B cell (primary cell): ENCODE data around the gene STUM. TPM values are rescaled to one million over a fixed set of nuclear protein-coding genes. Genes with fewer than 3 reads are reported as not detected.

Source experiments
- ATAC-seq: fragments of 200-7000 bp; cut with Tn5 transposase; one replicate; pipeline ENCODE4 v1.10.0; 2021; ENCODE audit warnings: low read depth, mild to moderate bottlenecking, moderate number of reproducible peaks, moderate library complexity
- CTCF ChIA-PET: fragments of 350-600 bp; sonication (Branson Sonifier 250); formaldehyde crosslinking; loops from one replicate; lab custom pipeline; 2021; ENCODE audit warnings: antibody characterized with exemption, inconsistent platforms; lab: Charles Lee
- POLR2A ChIA-PET: fragments of 350-600 bp; sonication (Branson Sonifier 250); formaldehyde crosslinking; loops from one replicate; lab custom pipeline; 2021; ENCODE audit warnings: antibody characterized with exemption; lab: Charles Lee
- DNase-seq: peaks from one replicate; pipeline ENCODE4 v3.0.0; 2013
- H2AFZ ChIP-seq: 2 replicates; pipeline ENCODE4 v1.6.1; 2012; ENCODE audit warnings: mild to moderate bottlenecking, low read depth, low read length; ENCODE audit not compliant: insufficient read depth, poor library complexity, severe bottlenecking
- H3K27ac ChIP-seq, 2 donors: 1 replicate in 1 of 2; 2 replicates in 1 of 2; pipeline ENCODE4 v1.5.1; 2012 to 2013; ENCODE audit warnings: low read length in 2 of 2, mild to moderate bottlenecking in 2 of 2, moderate library complexity in 1 of 2
- H3K27me3 ChIP-seq, 4 experiments: fragments of 200-600 bp in 1 of 4; sonication (generic) in 1 of 4; replicated peaks in 1 of 4; 1 replicate in 2 of 4; 2 replicates in 2 of 4; pipeline versions ENCODE4 v1.6.1 to v1.7.0; 2013 to 2016; ENCODE audit warnings: low read length in 3 of 4, mild to moderate bottlenecking in 2 of 4, mixed read lengths in 1 of 4, moderate library complexity in 1 of 4; ENCODE audit not compliant: insufficient read depth in 4 of 4, control insufficient read depth in 3 of 4; ENCODE audit errors: control extremely low read depth in 1 of 4
- H3K36me3 ChIP-seq, 2 experiments: replicated peaks in 1 of 2; 1 replicate in 1 of 2; 2 replicates in 1 of 2; pipeline versions ENCODE4 v1.6.1 to v1.7.1; 2013; ENCODE audit warnings: low read length in 1 of 2; ENCODE audit not compliant: insufficient read depth in 2 of 2, control insufficient read depth in 1 of 2; ENCODE audit errors: control extremely low read depth in 1 of 2, extremely low read depth in 1 of 2
- H3K4me1 ChIP-seq, 2 donors: fragments of 200-600 bp in 1 of 2; sonication (generic) in 1 of 2; 1 replicate in 1 of 2; 2 replicates in 1 of 2; pipeline versions ENCODE4 v1.5.1 to v1.6.1; 2013 to 2017; ENCODE audit warnings: low read length in 2 of 2; ENCODE audit not compliant: control insufficient read depth in 2 of 2, insufficient read depth in 2 of 2
- H3K4me2 ChIP-seq: replicated peaks from 2 replicates; pipeline ENCODE3; 2012; ENCODE audit warnings: mild to moderate bottlenecking, low read depth, low read length; ENCODE audit not compliant: poor library complexity, severe bottlenecking
- H3K4me3 ChIP-seq, 5 experiments: fragments of 200-600 bp in 1 of 5; sonication (generic) in 1 of 5; 1 replicate in 3 of 5; 2 replicates in 2 of 5; pipeline versions ENCODE4 v1.5.1 to v1.7.0; 2011 to 2016; ENCODE audit warnings: low read length in 4 of 5, mild to moderate bottlenecking in 4 of 5, low read depth in 2 of 5, control low read depth in 1 of 5, moderate library complexity in 1 of 5; ENCODE audit not compliant: insufficient read depth in 1 of 5; ENCODE audit errors: control extremely low read depth in 1 of 5, extremely low read depth in 1 of 5
- H3K79me2 ChIP-seq: fragments of 200-600 bp; sonication (generic); one replicate; pipeline ENCODE4 v1.6.0; 2016; ENCODE audit warnings: low read length; ENCODE audit not compliant: control insufficient read depth, insufficient read depth
- H3K9ac ChIP-seq: fragments of 200-600 bp; sonication (generic); 2 replicates; pipeline ENCODE4 v1.6.1; 2017; ENCODE audit warnings: mild to moderate bottlenecking, low read length, moderate library complexity
- H3K9me3 ChIP-seq, 3 donors: one replicate each; pipeline versions ENCODE4 v1.6.1 to v1.7.1; 2013; ENCODE audit warnings: low read length in 2 of 3; ENCODE audit not compliant: control insufficient read depth in 2 of 3, insufficient read depth in 1 of 3; ENCODE audit errors: control extremely low read depth in 1 of 3
- H4K20me1 ChIP-seq: 2 replicates; pipeline ENCODE4 v1.6.0; 2012; ENCODE audit warnings: mild to moderate bottlenecking, low read length; ENCODE audit not compliant: insufficient read depth, control insufficient read depth, poor library complexity, severe bottlenecking
- H3K27ac Mint-ChIP-seq: one replicate; pipeline ENCODE4 v1.8.0; 2021; ENCODE audit warnings: mixed read lengths
- H3K27me3 Mint-ChIP-seq: one replicate; pipeline ENCODE4 v1.8.0; 2021; ENCODE audit warnings: mixed read lengths
- H3K4me1 Mint-ChIP-seq: one replicate; pipeline ENCODE4 v1.8.0; 2021; ENCODE audit warnings: mixed read lengths
- H3K4me3 Mint-ChIP-seq: one replicate; pipeline ENCODE4 v1.8.0; 2021; ENCODE audit warnings: mixed read lengths
- H3K9me3 Mint-ChIP-seq: one replicate; pipeline ENCODE4 v1.8.0; 2022; ENCODE audit warnings: mixed read lengths; ENCODE audit not compliant: insufficient read depth
- EZH2 ChIP-seq: IDR thresholded peaks from 2 replicates; pipeline ENCODE4 v1.6.1; 2012; ENCODE audit warnings: borderline replicate concordance, low read depth, mild to moderate bottlenecking, moderate library complexity, low read length; ENCODE audit not compliant: insufficient read depth, poor library complexity, severe bottlenecking
- WGBS: methylation state at CpG from one replicate; pipeline ENCODE4 v1.1.5; 2013; ENCODE audit warnings: missing lambda C conversion rate; ENCODE audit not compliant: insufficient coverage; 5-methylcytosine and 5-hydroxymethylcytosine counted together
- intact Hi-C: fragments of 100-400 bp; cut with micrococcal nuclease; formaldehyde crosslinking; loops from one replicate; pipeline ENCODE4 v1.10.0; 2022
- polyA plus RNA-seq: library from polyadenylated mRNA; depleted of rRNA; stranded (reverse); fragments of >200 nt; gene quantifications from 2 replicates; pipeline ENCODE4 v1.2.3, GENCODE V29; 2012
- total RNA-seq, 2 donors: library from RNA; stranded (reverse); fragments of 120-200 nt in 1 of 2; gene quantifications; 1 replicate in 1 of 2; 2 replicates in 1 of 2; pipeline versions ENCODE4 v1.2.3 to v1.2.4, GENCODE V29; 2013 to 2022
- TF ChIP-seq, protein P1 (sequence below): fragments of 200-600 bp; IDR thresholded peaks from one replicate; pipeline ENCODE4 v1.8.0; 2022; ENCODE audit warnings: antibody characterized with exemption, mild to moderate bottlenecking

STUM gene
- total and polyA plus RNA-seq, 2 donors (not counting 1 experiment from before 2014, with no cell fraction given), result 0.12 to 0.69 TPM

GRCh38 chr1:226581650-226582330 lies 33.2 kb downstream of the STUM start:
- Histone ChIP-seq H4K20me1 (no peaks in the 10 kb centered on the region), H3K4me3 (no peak overlapping the region), H2AFZ (no peak overlapping the region), H3K9me3 (peaks cover 0 to 4% (median 0%) of the 10 kb centered on the region in 3 donors), H3K27ac (no peak overlapping the region), H3K27me3 (no peaks in the 10 kb centered on the region), H3K79me2 (no peaks in the 10 kb centered on the region), H3K36me3 (no peaks in the 10 kb centered on the region), H3K4me1 (no peaks in the 10 kb centered on the region), H3K9ac (no peak overlapping the region), H3K4me2 (no peak overlapping the region)
- WGBS, result 93% methylated on average over 8 of the region's 8 CpGs
- Mint-ChIP-seq H3K4me3 (no peak overlapping the region), H3K27me3 (no peaks in the 10 kb centered on the region), H3K9me3 (no peaks in the 10 kb centered on the region), H3K27ac (no peak overlapping the region), H3K4me1 (no peaks in the 10 kb centered on the region)
- no peak for DNase-seq
- intact Hi-C loops, result no loop called here
- TF ChIP-seq EZH2, result no peak
- TF ChIP-seq, protein P1, sequence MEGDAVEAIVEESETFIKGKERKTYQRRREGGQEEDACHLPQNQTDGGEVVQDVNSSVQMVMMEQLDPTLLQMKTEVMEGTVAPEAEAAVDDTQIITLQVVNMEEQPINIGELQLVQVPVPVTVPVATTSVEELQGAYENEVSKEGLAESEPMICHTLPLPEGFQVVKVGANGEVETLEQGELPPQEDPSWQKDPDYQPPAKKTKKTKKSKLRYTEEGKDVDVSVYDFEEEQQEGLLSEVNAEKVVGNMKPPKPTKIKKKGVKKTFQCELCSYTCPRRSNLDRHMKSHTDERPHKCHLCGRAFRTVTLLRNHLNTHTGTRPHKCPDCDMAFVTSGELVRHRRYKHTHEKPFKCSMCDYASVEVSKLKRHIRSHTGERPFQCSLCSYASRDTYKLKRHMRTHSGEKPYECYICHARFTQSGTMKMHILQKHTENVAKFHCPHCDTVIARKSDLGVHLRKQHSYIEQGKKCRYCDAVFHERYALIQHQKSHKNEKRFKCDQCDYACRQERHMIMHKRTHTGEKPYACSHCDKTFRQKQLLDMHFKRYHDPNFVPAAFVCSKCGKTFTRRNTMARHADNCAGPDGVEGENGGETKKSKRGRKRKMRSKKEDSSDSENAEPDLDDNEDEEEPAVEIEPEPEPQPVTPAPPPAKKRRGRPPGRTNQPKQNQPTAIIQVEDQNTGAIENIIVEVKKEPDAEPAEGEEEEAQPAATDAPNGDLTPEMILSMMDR, result no peak
- ChIA-PET POLR2A (no interaction called here), CTCF (no interaction called here)
- ATAC-seq, result no peak

- Histone ChIP-seq H3K27ac (no peak overlapping the region), H3K4me1 (no peaks in the 10 kb centered on the region), H3K4me3 (no peak overlapping the region), H3K79me2 (no peaks in the 10 kb centered on the region), H3K27me3 (no peaks in the 10 kb centered on the region), H2AFZ (no peak overlapping the region), H3K36me3 (no peaks in the 10 kb centered on the region), H4K20me1 (no peaks in the 10 kb centered on the region), H3K4me2 (no peak overlapping the region), H3K9ac (no peak overlapping the region), H3K9me3 (peaks cover 0 to 4% (median 0%) of the 10 kb centered on the region in 3 donors)
- POLR2A ChIA-PET, result no interaction called here
- Mint-ChIP-seq H3K4me3 (no peak overlapping the region), H3K9me3 (no peaks in the 10 kb centered on the region), H3K4me1 (no peaks in the 10 kb centered on the region), H3K27ac (no peak overlapping the region), H3K27me3 (no peaks in the 10 kb centered on the region)
- ATAC-seq (no peak), DNase-seq (no peak)
- intact Hi-C loops, result no loop called here
- 100% methylated on average over 3 of the region's 3 CpGs for WGBS
- CTCF ChIA-PET, result interaction anchor here (0.5 to 0.6 kb wide), 2 partner anchors 258 to 563 kb away, joined by 3 read pairs; no protein-coding TSS in a partner anchor
- TF ChIP-seq EZH2, result no peak
- TF ChIP-seq, protein P1, result no peak
Measured at GRCh38 chr1:226582966-226583365, 34.4 kb downstream of the STUM start.
